GM11168 (cell line): ENCODE measurements around the gene OR52N4.
"Not testable (repeated sequence)": the region's sequence is repeated elsewhere in the genome, so short reads cannot be mapped to it uniquely, and the experiment has no call there.

Experiments
- in situ Hi-C: fragments of 300-500 bp; cut with MboI; formaldehyde crosslinking; loops from one replicate; pipeline ENCODE4 v1.12.0; 2022; ENCODE audit warnings: low sequenced_read_pairs; ENCODE audit not compliant: unreplicated experiment

OR52N4 gene

DNA sequence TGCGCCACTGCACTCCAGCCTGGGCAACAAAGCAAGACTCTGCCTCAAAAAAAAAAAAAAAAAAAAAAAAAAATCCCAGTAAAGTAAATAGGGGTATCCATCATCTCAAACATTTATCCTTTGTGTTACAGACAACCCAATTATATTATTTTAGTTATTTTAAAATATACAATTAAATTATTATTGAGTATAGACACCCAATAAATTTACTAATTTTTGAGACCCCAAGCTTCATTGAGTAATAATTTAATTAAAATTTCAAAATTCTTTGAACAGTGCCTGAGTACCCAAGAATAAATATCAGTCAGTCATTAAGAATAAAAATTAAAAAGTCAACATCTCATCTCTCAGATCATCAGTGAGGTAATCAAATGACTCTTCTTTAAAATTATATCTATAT lies at the start of gene OR52N4:
Gene OR52N4 (plus strand): TSS at position 301 of the 400 bp plus-strand sequence. CDS start 498 bp downstream, outside the sequence.
- in situ Hi-C loops, result no loop called here

DNA sequence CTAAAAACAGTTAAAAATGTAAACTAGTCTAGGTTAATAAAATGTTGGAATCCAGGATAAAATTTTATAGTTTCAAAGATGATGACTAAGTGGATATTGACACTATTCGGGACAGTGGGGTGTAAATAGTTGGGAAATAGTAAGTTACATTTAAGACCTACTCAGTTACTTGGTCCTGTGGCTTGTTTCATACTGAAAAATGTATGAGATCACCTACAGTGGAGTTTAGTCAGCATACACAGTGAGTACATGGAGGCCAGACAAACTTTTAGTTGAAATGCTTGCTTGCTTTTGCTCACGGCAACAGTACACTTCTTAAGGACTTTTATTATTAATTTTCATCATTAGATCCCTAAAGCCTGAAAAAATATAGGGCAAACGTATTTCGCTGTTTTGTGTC lies 48.4 kb upstream of the OR52N4 start:
- in situ Hi-C loops, result no loop called here

- in situ Hi-C loops, result no loop called here
Measured at GRCh38 chr11:5712507-5712906, 41.5 kb upstream of the OR52N4 start.

DNA sequence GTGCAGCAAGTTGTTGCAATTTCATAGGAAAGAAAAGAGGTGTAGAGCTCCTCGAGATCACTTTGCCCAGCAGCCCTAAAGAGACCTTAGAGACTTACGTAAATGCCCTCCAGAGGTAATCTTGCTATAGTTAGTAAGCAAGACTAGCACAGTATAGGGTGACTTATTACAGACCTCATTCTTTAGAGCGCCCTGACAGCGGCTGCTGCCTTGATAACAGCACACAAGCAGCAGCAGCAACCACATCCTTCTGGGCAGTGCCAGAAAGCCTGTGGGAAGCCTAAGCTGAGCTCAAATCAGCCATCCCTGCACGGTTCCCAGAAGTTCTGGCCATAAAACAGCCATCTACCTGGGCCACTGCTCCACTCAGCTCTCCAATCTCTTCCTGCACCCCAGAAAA lies 40.3 kb upstream of the OR52N4 start:
- in situ Hi-C loops, result no loop called here

- in situ Hi-C loops, result not testable (repeated sequence)
Measured at GRCh38 chr11:5716518-5716917, 37.5 kb upstream of the OR52N4 start.

- in situ Hi-C loops, result no loop called here
Measured at GRCh38 chr11:5719703-5720495, 34.1 kb upstream of the OR52N4 start.

DNA sequence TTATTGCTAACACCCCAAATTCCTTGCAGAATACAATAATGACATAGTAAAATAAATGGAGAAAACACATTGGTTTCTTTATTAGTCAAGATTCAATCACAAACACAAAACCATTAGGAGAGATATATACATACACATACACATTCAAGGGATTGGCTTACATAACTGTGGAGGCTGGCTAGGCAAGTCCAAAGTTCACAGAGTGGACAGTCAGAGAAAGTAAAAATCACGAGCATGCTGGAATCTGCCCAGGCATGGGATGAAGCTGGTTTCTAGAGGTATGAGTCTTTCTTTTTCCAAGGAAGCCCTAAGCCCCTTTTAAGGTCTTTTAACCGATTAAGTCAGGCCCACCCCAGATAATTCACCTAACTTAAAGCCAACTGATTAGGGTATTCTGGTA lies 31.4 kb upstream of the OR52N4 start:
- in situ Hi-C loops, result no loop called here

DNA sequence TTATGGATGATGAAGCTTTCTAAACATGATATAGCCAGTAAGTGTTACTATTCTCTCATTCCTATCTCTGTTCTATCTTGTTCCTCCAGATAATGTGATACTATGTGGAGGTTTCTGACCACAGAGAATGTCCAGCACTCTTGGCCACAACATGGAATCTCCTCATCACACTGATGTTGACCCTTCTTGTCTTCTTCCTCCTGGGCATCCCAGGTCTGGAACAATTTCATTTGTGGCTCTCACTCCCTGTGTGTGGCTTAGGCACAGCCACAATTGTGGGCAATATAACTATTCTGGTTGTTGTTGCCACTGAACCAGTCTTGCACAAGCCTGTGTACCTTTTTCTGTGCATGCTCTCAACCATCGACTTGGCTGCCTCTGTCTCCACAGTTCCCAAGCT lies 27.7 kb upstream of the OR52N4 start:
- in situ Hi-C loops, result no loop called here

DNA sequence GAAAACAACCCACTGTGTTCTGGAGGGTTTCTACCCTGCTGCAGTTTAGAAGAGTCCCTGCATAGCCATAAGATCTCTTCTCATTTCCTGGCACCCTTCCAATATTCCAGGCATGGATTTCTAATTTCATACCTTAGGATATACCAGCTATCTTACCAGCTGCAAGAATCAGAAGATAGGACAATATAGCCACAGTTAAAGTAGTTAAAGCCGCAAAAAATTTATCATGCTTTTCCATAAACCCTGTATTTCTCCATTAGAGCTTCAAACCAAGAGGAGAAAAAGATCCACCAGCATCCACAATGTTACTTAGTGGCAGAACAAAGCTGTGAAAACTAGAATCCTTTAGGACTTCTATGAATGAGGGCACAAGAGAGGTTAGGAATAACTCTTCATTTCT lies 26.4 kb upstream of the OR52N4 start:
- in situ Hi-C loops, result no loop called here

DNA sequence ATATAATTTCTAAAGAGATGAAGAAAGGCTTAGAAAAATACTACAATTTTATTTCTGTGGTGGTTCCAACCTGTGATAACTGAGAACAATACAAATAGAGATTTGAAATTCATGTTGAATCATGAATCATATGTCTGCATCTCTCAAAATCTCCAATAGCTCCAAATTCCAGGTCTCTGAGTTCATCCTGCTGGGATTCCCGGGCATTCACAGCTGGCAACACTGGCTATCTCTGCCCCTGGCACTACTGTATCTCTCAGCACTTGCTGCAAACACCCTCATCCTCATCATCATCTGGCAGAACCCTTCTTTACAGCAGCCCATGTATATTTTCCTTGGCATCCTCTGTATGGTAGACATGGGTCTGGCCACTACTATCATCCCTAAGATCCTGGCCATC lies 17.6 kb upstream of the OR52N4 start, which contains the start of gene OR56B1:
Gene OR56B1 (plus strand): TSS at position 53 of the 400 bp plus-strand sequence. CDS start 69 bp downstream, at position 122.
- in situ Hi-C loops, result no loop called here

- in situ Hi-C loops, result no loop called here
Measured at GRCh38 chr11:5737091-5737490, 17.0 kb upstream of the OR52N4 start.

- in situ Hi-C loops, result no loop called here
Measured at GRCh38 chr11:5737670-5738392, 16.2 kb upstream of the OR52N4 start.

- in situ Hi-C loops, result no loop called here
Measured at GRCh38 chr11:5738431-5738830, 15.6 kb upstream of the OR52N4 start.

DNA sequence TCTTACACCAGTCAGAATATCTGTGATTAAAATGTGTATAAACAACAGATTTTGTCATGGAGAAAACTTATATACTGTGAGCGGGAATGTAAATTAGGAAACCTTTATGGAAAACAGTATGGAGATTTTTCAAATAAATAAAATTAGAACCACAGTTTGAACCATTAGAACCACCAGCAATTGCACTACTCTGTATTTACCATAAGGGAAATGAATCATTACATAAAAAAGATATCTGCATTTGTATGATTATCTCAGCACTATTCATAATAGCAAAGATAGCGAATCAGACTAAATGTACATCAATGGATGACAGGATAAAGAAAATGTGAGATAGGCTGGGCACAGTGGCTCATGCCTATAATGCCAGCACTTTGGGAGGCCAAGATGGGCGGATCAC lies 7.4 kb upstream of the OR52N4 start:
- in situ Hi-C loops, result no loop called here

DNA sequence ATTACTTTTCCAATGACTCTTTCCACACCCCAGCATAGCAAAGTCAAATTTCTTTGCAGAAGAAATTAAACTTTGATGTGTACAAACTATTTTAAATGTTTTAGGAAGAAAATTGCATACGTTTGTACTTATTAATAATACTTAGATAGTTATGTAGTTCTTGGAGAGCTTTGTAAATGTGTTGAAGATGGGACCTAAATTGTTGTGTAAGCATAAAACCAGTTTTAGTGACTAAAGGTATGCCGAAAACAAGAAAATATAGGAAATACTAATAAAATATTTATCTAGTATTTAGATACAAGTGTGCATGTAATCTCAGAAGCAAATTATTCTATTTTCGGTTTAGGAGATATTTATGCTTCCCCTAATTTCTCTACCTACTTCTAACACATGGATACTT lies 4.2 kb upstream of the OR52N4 start:
- in situ Hi-C loops, result no loop called here

- in situ Hi-C loops, result no loop called here
Measured at GRCh38 chr11:5767056-5767455, 13.0 kb downstream of the OR52N4 start.

GRCh38 chr11:5783255-5783654 lies 29.2 kb downstream of the OR52N4 start, which contains the start of gene OR52N5:
Gene OR52N5, minus strand, starts transcription at chr11:5783355. Its CDS starts 4,721 bp downstream, at chr11:5778634.
- in situ Hi-C loops, result no loop called here

DNA sequence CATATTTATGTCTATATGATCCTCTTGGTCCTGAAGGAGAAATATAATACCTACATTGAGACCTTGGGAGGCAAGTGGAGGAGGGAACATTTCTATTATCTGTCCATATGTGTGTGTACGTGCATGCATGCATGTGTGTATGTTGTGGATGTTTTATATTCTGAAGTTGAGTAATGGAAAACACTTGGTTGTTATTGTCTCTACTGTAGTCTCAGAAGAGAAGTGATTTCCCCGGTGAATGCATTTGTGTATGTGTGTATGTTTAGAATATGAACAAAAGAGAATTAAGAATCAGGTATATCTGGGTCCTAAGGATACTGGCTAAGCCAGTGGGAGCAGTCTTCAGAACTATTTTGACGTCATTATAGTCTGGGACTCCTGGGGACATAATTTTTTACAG lies 37.1 kb downstream of the OR52N4 start, which contains the start of gene OR52N1:
Gene OR52N1 (minus strand): TSS at position 101 of the 400 bp plus-strand sequence. CDS start 2,449 bp downstream, outside the sequence.
- in situ Hi-C loops, result no loop called here

- in situ Hi-C loops, result no loop called here
Measured at GRCh38 chr11:5796541-5796940, 42.5 kb downstream of the OR52N4 start.

DNA sequence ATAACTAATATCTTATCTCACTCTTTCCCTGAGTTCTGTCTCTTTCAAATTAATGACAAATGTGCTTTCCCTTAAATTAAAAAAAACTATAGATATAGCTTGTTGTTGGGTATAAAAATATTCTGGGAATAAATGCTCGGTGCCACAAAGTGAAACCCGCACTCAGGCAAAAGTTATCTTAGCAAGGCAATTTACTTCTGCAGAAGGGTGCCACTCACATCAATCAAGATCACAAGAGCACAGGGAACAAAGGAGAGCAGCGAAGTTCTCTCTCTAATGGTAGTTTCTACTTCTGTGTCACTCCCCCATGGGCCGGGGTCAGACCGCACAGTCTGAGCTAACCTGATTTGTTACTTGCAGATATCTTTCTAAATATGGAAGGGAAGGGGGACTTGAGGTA lies 49.9 kb downstream of the OR52N4 start:
- in situ Hi-C loops, result loop anchor here (5.0 to 25.0 kb wide), 2 partner anchors 202 to 317 kb away; partner anchors contain the start of gene OR52D1
